ENCODE results near the gene ABHD1.

DNA sequence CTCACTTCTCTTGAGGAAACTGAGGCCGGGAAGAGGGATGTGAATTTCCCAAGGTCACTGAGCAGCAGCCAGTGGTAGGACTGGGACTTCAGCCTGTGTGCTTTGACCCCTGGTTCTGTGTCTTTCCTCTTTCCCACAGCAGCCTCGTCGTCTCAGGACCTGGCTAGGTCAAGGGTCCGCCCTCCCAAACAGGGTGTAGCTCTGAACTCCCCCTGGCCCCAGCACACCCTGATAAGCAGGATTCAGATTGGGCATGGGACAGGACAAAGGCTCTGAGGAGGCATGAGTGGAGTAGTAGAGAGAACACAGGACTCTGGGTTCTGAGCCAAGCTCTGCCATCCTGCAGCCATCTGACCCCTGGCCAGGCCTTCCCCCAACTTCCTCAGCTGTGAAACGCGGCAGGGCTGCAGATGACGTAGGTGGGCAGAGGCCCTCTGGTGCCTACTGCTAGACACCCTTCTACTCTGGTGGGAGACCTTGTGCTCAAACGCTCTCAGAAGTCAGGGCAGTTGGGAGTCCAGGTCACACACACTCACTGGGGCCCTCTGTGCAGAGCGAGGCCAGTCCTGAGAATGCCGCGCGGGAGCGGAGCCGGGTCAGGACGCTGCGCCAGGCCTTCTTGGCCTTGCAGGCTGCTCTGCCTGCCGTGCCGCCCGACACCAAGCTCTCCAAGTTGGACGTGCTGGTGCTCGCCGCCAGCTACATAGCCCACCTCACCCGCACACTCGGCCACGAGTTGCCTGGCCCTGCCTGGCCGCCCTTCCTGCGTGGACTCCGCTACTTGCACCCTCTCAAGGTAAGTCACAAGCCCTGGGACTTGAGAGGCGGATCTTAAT lies 26.2 kb downstream of the ABHD1 start:
- TF ChIP-seq, protein P1, sequence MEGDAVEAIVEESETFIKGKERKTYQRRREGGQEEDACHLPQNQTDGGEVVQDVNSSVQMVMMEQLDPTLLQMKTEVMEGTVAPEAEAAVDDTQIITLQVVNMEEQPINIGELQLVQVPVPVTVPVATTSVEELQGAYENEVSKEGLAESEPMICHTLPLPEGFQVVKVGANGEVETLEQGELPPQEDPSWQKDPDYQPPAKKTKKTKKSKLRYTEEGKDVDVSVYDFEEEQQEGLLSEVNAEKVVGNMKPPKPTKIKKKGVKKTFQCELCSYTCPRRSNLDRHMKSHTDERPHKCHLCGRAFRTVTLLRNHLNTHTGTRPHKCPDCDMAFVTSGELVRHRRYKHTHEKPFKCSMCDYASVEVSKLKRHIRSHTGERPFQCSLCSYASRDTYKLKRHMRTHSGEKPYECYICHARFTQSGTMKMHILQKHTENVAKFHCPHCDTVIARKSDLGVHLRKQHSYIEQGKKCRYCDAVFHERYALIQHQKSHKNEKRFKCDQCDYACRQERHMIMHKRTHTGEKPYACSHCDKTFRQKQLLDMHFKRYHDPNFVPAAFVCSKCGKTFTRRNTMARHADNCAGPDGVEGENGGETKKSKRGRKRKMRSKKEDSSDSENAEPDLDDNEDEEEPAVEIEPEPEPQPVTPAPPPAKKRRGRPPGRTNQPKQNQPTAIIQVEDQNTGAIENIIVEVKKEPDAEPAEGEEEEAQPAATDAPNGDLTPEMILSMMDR (IDR thresholded peaks at IDR 0.05; ENCODE audit: insufficient read depth, low read length): no peak
- TF ChIP-seq GABPA (IDR thresholded peaks at IDR 0.05; ENCODE audit: low read depth) (no peak), POLR2AphosphoS5 (IDR thresholded peaks at IDR 0.05; ENCODE audit: low read depth) (no peak), SPI1 (IDR thresholded peaks at IDR 0.05; ENCODE audit: borderline replicate concordance, low read depth) (no peak)
- TF ChIP-seq, protein P2, sequence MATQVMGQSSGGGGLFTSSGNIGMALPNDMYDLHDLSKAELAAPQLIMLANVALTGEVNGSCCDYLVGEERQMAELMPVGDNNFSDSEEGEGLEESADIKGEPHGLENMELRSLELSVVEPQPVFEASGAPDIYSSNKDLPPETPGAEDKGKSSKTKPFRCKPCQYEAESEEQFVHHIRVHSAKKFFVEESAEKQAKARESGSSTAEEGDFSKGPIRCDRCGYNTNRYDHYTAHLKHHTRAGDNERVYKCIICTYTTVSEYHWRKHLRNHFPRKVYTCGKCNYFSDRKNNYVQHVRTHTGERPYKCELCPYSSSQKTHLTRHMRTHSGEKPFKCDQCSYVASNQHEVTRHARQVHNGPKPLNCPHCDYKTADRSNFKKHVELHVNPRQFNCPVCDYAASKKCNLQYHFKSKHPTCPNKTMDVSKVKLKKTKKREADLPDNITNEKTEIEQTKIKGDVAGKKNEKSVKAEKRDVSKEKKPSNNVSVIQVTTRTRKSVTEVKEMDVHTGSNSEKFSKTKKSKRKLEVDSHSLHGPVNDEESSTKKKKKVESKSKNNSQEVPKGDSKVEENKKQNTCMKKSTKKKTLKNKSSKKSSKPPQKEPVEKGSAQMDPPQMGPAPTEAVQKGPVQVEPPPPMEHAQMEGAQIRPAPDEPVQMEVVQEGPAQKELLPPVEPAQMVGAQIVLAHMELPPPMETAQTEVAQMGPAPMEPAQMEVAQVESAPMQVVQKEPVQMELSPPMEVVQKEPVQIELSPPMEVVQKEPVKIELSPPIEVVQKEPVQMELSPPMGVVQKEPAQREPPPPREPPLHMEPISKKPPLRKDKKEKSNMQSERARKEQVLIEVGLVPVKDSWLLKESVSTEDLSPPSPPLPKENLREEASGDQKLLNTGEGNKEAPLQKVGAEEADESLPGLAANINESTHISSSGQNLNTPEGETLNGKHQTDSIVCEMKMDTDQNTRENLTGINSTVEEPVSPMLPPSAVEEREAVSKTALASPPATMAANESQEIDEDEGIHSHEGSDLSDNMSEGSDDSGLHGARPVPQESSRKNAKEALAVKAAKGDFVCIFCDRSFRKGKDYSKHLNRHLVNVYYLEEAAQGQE (IDR thresholded peaks at IDR 0.05; ENCODE audit: insufficient replicate concordance, low read depth): no peak
